NT2/D1 (cell line): ENCODE results near the gene ZNF208.

ENCODE experiments used
- YY1 ChIP-seq: IDR thresholded peaks from 2 replicates; pipeline ENCODE4 v1.6.1; 2011; ENCODE audit not compliant: insufficient read length, insufficient read depth
- ZNF274 ChIP-seq: IDR thresholded peaks from 2 replicates; pipeline ENCODE4 v1.6.1; 2011; ENCODE audit warnings: mild to moderate bottlenecking, low read depth, low read length

DNA sequence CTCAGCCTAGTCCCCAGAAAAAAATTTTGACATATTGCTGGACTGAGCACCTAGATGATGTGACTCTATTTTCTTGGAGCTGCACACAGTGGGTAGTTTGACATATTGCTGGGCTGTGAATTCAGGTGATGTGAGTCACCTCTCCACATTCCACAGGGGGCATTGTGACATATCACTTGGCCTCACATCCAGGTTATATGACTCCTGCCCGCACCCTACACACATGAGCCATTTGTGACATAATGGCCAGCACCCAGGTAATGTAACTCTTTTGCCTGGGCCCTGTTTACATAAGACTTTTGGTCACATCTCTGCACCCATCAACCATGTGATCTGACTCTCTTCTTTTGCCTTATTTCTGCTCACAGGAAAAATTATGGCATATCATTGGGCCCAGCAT, 119.7 kb downstream of the ZNF208 start:
- no peak for TF ChIP-seq ZNF274
- TF ChIP-seq YY1, result no peak
